IMR-90 (cell line): ENCODE results near the gene INO80D. TPM values are rescaled to one million over a fixed set of nuclear protein-coding genes. Genes with fewer than 3 reads are reported as not detected.

Experiments
- ATAC-seq: fragments of 200-7000 bp; cut with Tn5 transposase; 2 replicates; pipeline ENCODE4 v1.9.1; 2020; ENCODE audit warnings: low read depth, mild to moderate bottlenecking, moderate library complexity
- BruUV-seq: library from RNA; stranded (reverse); fragments of 400-500 nt; replicated peaks from 2 replicates; lab custom pipeline; 2021; lab: Mats Ljungman, UMichigan
- CTCF ChIA-PET: fragments of 300-600 bp; formaldehyde crosslinking; extraction: SDS; loops from one replicate; lab custom pipeline; 2021; ENCODE audit warnings: antibody characterized with exemption; lab: Yijun Ruan, JAX
- POLR2A ChIA-PET: fragments of 300-600 bp; sonication (Branson Sonifier 250); formaldehyde crosslinking; loops from one replicate; lab custom pipeline; 2022; ENCODE audit warnings: antibody characterized with exemption; ENCODE audit not compliant: unreplicated experiment; lab: Charles Lee
- DNase-seq: peaks from one replicate; pipeline ENCODE4 v3.0.0; 2013
- H2AFZ ChIP-seq: replicated peaks from 2 replicates; pipeline ENCODE3; 2013; ENCODE audit warnings: low read length, mild to moderate bottlenecking; ENCODE audit not compliant: poor library complexity
- H2AK5ac ChIP-seq: 2 replicates; pipeline ENCODE4 v1.6.1; 2013; ENCODE audit warnings: low read depth, low read length, inconsistent platforms
- H2AK9ac ChIP-seq: replicated peaks from 2 replicates; pipeline ENCODE3; 2013; ENCODE audit warnings: mild to moderate bottlenecking, low read depth, low read length, moderate library complexity; ENCODE audit not compliant: poor library complexity
- H2BK120ac ChIP-seq: 2 replicates; pipeline ENCODE4 v1.6.1; 2013; ENCODE audit warnings: low read depth, low read length, inconsistent platforms
- H2BK15ac ChIP-seq: 3 replicates; pipeline ENCODE4 v1.6.1; 2013; ENCODE audit warnings: low read depth, low read length, inconsistent platforms
- H2BK20ac ChIP-seq: 2 replicates; pipeline ENCODE4 v1.6.1; 2013; ENCODE audit warnings: low read depth, mild to moderate bottlenecking, inconsistent platforms, low read length, moderate library complexity
- H2BK5ac ChIP-seq: 2 replicates; pipeline ENCODE4 v1.6.1; 2013; ENCODE audit warnings: mild to moderate bottlenecking, low read depth, low read length, inconsistent platforms; ENCODE audit not compliant: poor library complexity, severe bottlenecking
- H3K14ac ChIP-seq: replicated peaks from 2 replicates; pipeline ENCODE4 v1.6.1; 2013; ENCODE audit warnings: low read depth, low read length, inconsistent platforms
- H3K18ac ChIP-seq: 2 replicates; pipeline ENCODE4 v1.6.1; 2013; ENCODE audit warnings: low read depth, low read length, control low read depth
- H3K23ac ChIP-seq: 2 replicates; pipeline ENCODE4 v1.6.1; 2013; ENCODE audit warnings: low read depth, low read length, inconsistent platforms
- H3K27ac ChIP-seq: 2 replicates; pipeline ENCODE4 v1.5.1; 2013; ENCODE audit warnings: mild to moderate bottlenecking, control low read depth, low read length; ENCODE audit not compliant: insufficient read depth
- H3K27me3 ChIP-seq: 2 replicates; pipeline ENCODE4 v1.6.1; 2013; ENCODE audit warnings: low read length; ENCODE audit not compliant: control insufficient read depth, insufficient read depth
- H3K36me3 ChIP-seq: 2 replicates; pipeline ENCODE4 v1.6.1; 2013; ENCODE audit warnings: low read length, mixed read lengths; ENCODE audit not compliant: control insufficient read depth, insufficient read depth
- H3K4ac ChIP-seq: 2 replicates; pipeline ENCODE4 v1.6.1; 2013; ENCODE audit warnings: low read depth, low read length, inconsistent platforms
- H3K4me1 ChIP-seq: 2 replicates; pipeline ENCODE4 v1.6.1; 2013; ENCODE audit warnings: low read length, mixed read lengths; ENCODE audit not compliant: control insufficient read depth, insufficient read depth
- H3K4me2 ChIP-seq: 2 replicates; pipeline ENCODE4 v1.6.1; 2013; ENCODE audit warnings: low read depth, mild to moderate bottlenecking, control low read depth, low read length, moderate library complexity
- H3K4me3 ChIP-seq: 2 replicates; pipeline ENCODE4 v1.5.1; 2013; ENCODE audit warnings: low read depth, mild to moderate bottlenecking, control low read depth, low read length, moderate library complexity; ENCODE audit not compliant: insufficient read depth
- H3K56ac ChIP-seq: 2 replicates; pipeline ENCODE4 v1.6.1; 2013; ENCODE audit warnings: low read length, inconsistent platforms; ENCODE audit not compliant: insufficient read depth; ENCODE audit errors: extremely low read depth
- H3K79me1 ChIP-seq, 2 experiments: 2 replicates each; pipeline ENCODE4 v1.6.1; 2013; ENCODE audit warnings: low read length in 2 of 2, inconsistent platforms in 1 of 2, low read depth in 1 of 2
- H3K9ac ChIP-seq: 2 replicates; pipeline ENCODE4 v1.6.1; 2013; ENCODE audit warnings: low read depth, low read length, control low read depth
- H3K9me1 ChIP-seq: 2 replicates; pipeline ENCODE4 v1.6.1; 2013; ENCODE audit warnings: low read length, inconsistent platforms; ENCODE audit not compliant: insufficient read depth
- H3K9me3 ChIP-seq: 2 replicates; pipeline ENCODE4 v1.6.1; 2013; ENCODE audit warnings: low read length; ENCODE audit not compliant: control insufficient read depth, insufficient read depth
- H4K20me1 ChIP-seq: 2 replicates; pipeline ENCODE4 v1.6.1; 2013; ENCODE audit warnings: low read length, inconsistent platforms; ENCODE audit not compliant: insufficient read depth
- H4K5ac ChIP-seq: 2 replicates; pipeline ENCODE4 v1.6.1; 2013; ENCODE audit warnings: mild to moderate bottlenecking, low read depth, low read length, control low read depth
- H4K8ac ChIP-seq, 2 experiments: 2 replicates each; pipeline ENCODE4 v1.6.1; 2013; ENCODE audit warnings: low read depth in 2 of 2, low read length in 2 of 2, control low read depth in 1 of 2, inconsistent platforms in 1 of 2
- H4K91ac ChIP-seq: 2 replicates; pipeline ENCODE4 v1.6.1; 2013; ENCODE audit warnings: low read depth, low read length, inconsistent platforms; ENCODE audit not compliant: insufficient read depth
- BHLHE40 ChIP-seq: fragments of 150-350 bp; IDR thresholded peaks from 2 replicates; pipeline ENCODE4 v1.6.1; 2016; ENCODE audit warnings: mild to moderate bottlenecking, low read depth, low read length
- CEBPB ChIP-seq: IDR thresholded peaks from 2 replicates; pipeline ENCODE4 v1.6.1; 2012; ENCODE audit warnings: low read depth, low read length, improper control_type of control experiment
- CHD1 ChIP-seq: IDR thresholded peaks from 2 replicates; pipeline ENCODE4 v1.6.1; 2012; ENCODE audit warnings: low read depth, low read length, improper control_type of control experiment
- CTCF ChIP-seq: conservative IDR thresholded peaks from 2 replicates; pipeline ENCODE4 v1.5.1; 2012; ENCODE audit warnings: mild to moderate bottlenecking, low read depth, low read length, improper control_type of control experiment
- ELK1 ChIP-seq: fragments of 150-350 bp; IDR thresholded peaks from 2 replicates; pipeline ENCODE4 v1.6.1; 2016; ENCODE audit warnings: low read depth, mild to moderate bottlenecking, low read length, moderate library complexity, borderline replicate concordance
- FOS ChIP-seq: fragments of 150-350 bp; IDR thresholded peaks from 2 replicates; pipeline ENCODE4 v1.6.1; 2016; ENCODE audit warnings: low read depth, low read length
- MAFK ChIP-seq: IDR thresholded peaks from 2 replicates; pipeline ENCODE4 v1.6.1; 2012; ENCODE audit warnings: low read depth, low read length, improper control_type of control experiment
- MAZ ChIP-seq: IDR thresholded peaks from 2 replicates; pipeline ENCODE4 v1.6.1; 2012; ENCODE audit warnings: low read depth, mild to moderate bottlenecking, low read length, improper control_type of control experiment, moderate library complexity, borderline replicate concordance
- MXI1 ChIP-seq: IDR thresholded peaks from 2 replicates; pipeline ENCODE4 v1.6.1; 2012; ENCODE audit warnings: low read depth, mild to moderate bottlenecking, low read length, moderate library complexity, borderline replicate concordance
- NFE2L2 ChIP-seq: fragments of 150-350 bp; IDR thresholded peaks from 2 replicates; pipeline ENCODE4 v1.6.1; 2016; ENCODE audit warnings: low read depth, mild to moderate bottlenecking, low read length
- POLR2A ChIP-seq: IDR thresholded peaks from 2 replicates; pipeline ENCODE4 v1.6.1; 2012; ENCODE audit warnings: mild to moderate bottlenecking, low read depth, low read length
- RAD21 ChIP-seq: IDR thresholded peaks from 2 replicates; pipeline ENCODE4 v1.6.1; 2012; ENCODE audit warnings: low read length, improper control_type of control experiment
- RCOR1 ChIP-seq: IDR thresholded peaks from 2 replicates; pipeline ENCODE4 v1.6.1; 2012; ENCODE audit warnings: mild to moderate bottlenecking, low read length, improper control_type of control experiment; ENCODE audit not compliant: insufficient replicate concordance
- RFX5 ChIP-seq: IDR thresholded peaks from 2 replicates; pipeline ENCODE4 v1.8.0; 2012; ENCODE audit warnings: low read depth, mild to moderate bottlenecking, low read length, moderate library complexity
- SMC3 ChIP-seq: fragments of 150-350 bp; IDR thresholded peaks from 2 replicates; pipeline ENCODE4 v1.6.1; 2016; ENCODE audit warnings: low read depth, mild to moderate bottlenecking, antibody characterized with exemption, low read length, moderate library complexity
- USF2 ChIP-seq: fragments of 150-350 bp; IDR thresholded peaks from 2 replicates; pipeline ENCODE4 v1.6.1; 2017; ENCODE audit warnings: mild to moderate bottlenecking, antibody characterized with exemption, low read length, low read depth
- WGBS, 2 experiments: methylation state at CpG; one replicate each; pipeline versions ENCODE4 v1.1.5 to v1.1.7; 2013; ENCODE audit warnings: missing lambda C conversion rate in 2 of 2; ENCODE audit not compliant: insufficient read length in 1 of 2; ENCODE audit errors: extremely low coverage in 2 of 2; 5-methylcytosine and 5-hydroxymethylcytosine counted together
- dilution Hi-C: fragments of 300-500 bp; cut with HindIII; formaldehyde crosslinking; loops from one replicate; pipeline ENCODE4 v1.14.3; 2018; ENCODE audit warnings: low sequenced_read_pairs; ENCODE audit not compliant: unreplicated experiment
- in situ Hi-C: fragments of 300-500 bp; cut with MboI; formaldehyde crosslinking; loops from 3 replicates; pipeline ENCODE4 v1.14.3; 2019; ENCODE audit warnings: low sequenced_read_pairs, inconsistent platforms, mixed read lengths
- intact Hi-C: fragments of 100-400 bp; cut with micrococcal nuclease; formaldehyde crosslinking; loops from 2 replicates; pipeline ENCODE4 v1.10.0; 2022
- polyA plus RNA-seq, 3 experiments: library from polyadenylated mRNA; depleted of rRNA; stranded (reverse); fragments of >200 nt; gene quantifications; 2 replicates each; pipeline ENCODE4 v1.2.3, GENCODE V29; 2012; ENCODE audit warnings: low replicate concordance in 1 of 3
- total RNA-seq: library from RNA; depleted of rRNA; stranded (reverse); fragments of >200 nt; gene quantifications from 2 replicates; pipeline ENCODE4 v1.2.3, GENCODE V29; 2012

Gene INO80D
- total and polyA plus RNA-seq, 2 of the 4 experiments (the other 2 are of a cell fraction) = 0.79 to 4.5 TPM

GRCh38 chr2:206069417-206069816 lies 16.6 kb downstream of the INO80D start:
- no peak overlapping the region for H2AK5ac ChIP-seq
- H3K56ac ChIP-seq = no peak overlapping the region
- no peaks in the 10 kb centered on the region for H3K9me3 ChIP-seq
- no peak overlapping the region for H4K91ac ChIP-seq
- H4K8ac ChIP-seq = no peak overlapping the region
- no peak overlapping the region for H2BK15ac ChIP-seq
- no peak overlapping the region for H2BK20ac ChIP-seq
- no peak overlapping the region for H3K18ac ChIP-seq
- H3K36me3 ChIP-seq = 0 out of 2 replicates have a peak, but pooled peaks cover 3% of the 10 kb centered on the region
- no peak overlapping the region for H3K4ac ChIP-seq
- ChIA-PET POLR2A (no interaction called here), CTCF (no interaction called here)
- H3K9me1 ChIP-seq = peaks cover 4% of the 10 kb centered on the region; the same call in 1 of the 2 replicates
- no peak overlapping the region for H2BK5ac ChIP-seq
- H3K4me2 ChIP-seq = no peak overlapping the region
- ATAC-seq (no peak), DNase-seq (no peak)
- dilution Hi-C loops (no loop called here), in situ Hi-C loops (no loop called here), intact Hi-C loops (no loop called here)
- H3K27me3 ChIP-seq = no peaks in the 10 kb centered on the region
- no peak overlapping the region for H3K27ac ChIP-seq
- no TSS peak for BruUV-seq
- peaks cover 29 to 41% of the 10 kb centered on the region in 2 experiments; a peak in 3 of 4 replicates for H3K79me1 ChIP-seq
- no peak overlapping the region for H4K5ac ChIP-seq
- no peak overlapping the region for H2BK120ac ChIP-seq
- no peak overlapping the region for H3K14ac ChIP-seq
- no CpG with 5 or more reads among the region's 2 CpGs for WGBS, 2 experiments
- no peaks in the 10 kb centered on the region for H4K20me1 ChIP-seq
- no peaks in the 10 kb centered on the region for H3K4me1 ChIP-seq
- no peak overlapping the region for H2AK9ac ChIP-seq
- no peak overlapping the region for H2AFZ ChIP-seq
- no peak overlapping the region for H3K23ac ChIP-seq
- H3K9ac ChIP-seq = no peak overlapping the region
- H3K4me3 ChIP-seq = no peak overlapping the region
- no peak for TF ChIP-seq RCOR1
- TF ChIP-seq MAFK = no peak
- TF ChIP-seq CHD1 = no peak
- TF ChIP-seq MXI1 = no peak
- no peak for TF ChIP-seq CTCF
- no peak for TF ChIP-seq NFE2L2
- TF ChIP-seq CEBPB = no peak
- no peak for TF ChIP-seq ELK1
- TF ChIP-seq USF2 = no peak
- no peak for TF ChIP-seq RAD21
- no peak for TF ChIP-seq POLR2A
- no peak for TF ChIP-seq MAZ
- no peak for TF ChIP-seq BHLHE40
- no peak for TF ChIP-seq SMC3
- TF ChIP-seq FOS = no peak
- TF ChIP-seq RFX5 = no peak
